Sigmoid colon (tissue), 4 donors: Measurements from ENCODE around the gene DOLPP1.

ENCODE experiments used
- EP300 ChIP-seq, 4 donors: sonication (generic); formaldehyde crosslinking; IDR thresholded peaks; one replicate each; pipeline ENCODE4 v1.6.1; 2017; ENCODE audit warnings: antibody characterized with exemption in 4 of 4
- POLR2A ChIP-seq, 2 donors: fragments of 450-650 bp; IDR thresholded peaks; one replicate each; pipeline ENCODE4 v1.6.1; 2016; ENCODE audit warnings: antibody characterized with exemption in 2 of 2, mild to moderate bottlenecking in 2 of 2, moderate library complexity in 2 of 2
- TF ChIP-seq, protein P1 (sequence below), 4 experiments: fragments of 450-650 bp in 3 of 4; fragments of 200-600 bp in 1 of 4; IDR thresholded peaks; one replicate each; pipeline ENCODE4 v1.5.1; 2016 to 2019; ENCODE audit warnings: antibody characterized with exemption in 4 of 4, mild to moderate bottlenecking in 3 of 4, moderate library complexity in 2 of 4

DNA sequence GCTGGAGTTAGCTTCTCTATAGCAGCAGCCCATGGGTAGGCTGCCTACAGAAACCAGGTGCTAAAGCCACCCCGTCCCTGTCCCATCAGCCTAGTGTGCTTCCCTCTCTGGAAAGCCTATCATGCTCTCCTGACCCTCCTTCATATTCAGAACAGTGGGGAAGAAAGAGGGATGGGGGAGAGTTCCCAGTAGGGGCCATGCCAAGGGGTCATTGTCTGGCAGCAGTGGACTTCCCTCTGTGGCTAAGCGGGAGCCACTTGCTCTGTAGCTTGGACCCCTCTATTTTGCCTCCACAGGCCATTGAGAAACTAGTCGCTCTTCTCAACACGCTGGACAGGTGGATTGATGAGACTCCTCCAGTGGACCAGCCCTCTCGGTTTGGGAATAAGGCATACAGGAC lies 47.8 kb downstream of the DOLPP1 start:
- TF ChIP-seq, protein P1, sequence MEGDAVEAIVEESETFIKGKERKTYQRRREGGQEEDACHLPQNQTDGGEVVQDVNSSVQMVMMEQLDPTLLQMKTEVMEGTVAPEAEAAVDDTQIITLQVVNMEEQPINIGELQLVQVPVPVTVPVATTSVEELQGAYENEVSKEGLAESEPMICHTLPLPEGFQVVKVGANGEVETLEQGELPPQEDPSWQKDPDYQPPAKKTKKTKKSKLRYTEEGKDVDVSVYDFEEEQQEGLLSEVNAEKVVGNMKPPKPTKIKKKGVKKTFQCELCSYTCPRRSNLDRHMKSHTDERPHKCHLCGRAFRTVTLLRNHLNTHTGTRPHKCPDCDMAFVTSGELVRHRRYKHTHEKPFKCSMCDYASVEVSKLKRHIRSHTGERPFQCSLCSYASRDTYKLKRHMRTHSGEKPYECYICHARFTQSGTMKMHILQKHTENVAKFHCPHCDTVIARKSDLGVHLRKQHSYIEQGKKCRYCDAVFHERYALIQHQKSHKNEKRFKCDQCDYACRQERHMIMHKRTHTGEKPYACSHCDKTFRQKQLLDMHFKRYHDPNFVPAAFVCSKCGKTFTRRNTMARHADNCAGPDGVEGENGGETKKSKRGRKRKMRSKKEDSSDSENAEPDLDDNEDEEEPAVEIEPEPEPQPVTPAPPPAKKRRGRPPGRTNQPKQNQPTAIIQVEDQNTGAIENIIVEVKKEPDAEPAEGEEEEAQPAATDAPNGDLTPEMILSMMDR (IDR thresholded peaks at IDR 0.05) = no peak
- no peak for TF ChIP-seq POLR2A (IDR thresholded peaks at IDR 0.05)
- no peak for TF ChIP-seq EP300 (IDR thresholded peaks at IDR 0.05)
